Effector memory CD8-positive, alpha-beta T cell (primary cell): ENCODE results near the gene FAM43A.

Experiments
- ATAC-seq: fragments of 150-1000 bp; cut with Tn5 transposase; replicated peaks from 2 replicates; pipeline ENCODE4 v1.10.0; 2021; ENCODE audit warnings: mild to moderate bottlenecking, moderate library complexity
- DNase-seq, 3 experiments: peaks; one replicate each; pipeline ENCODE4 v3.0.0; 2021
- H3K27ac Mint-ChIP-seq, 2 donors: one replicate each; pipeline ENCODE4 v1.8.0; 2022; ENCODE audit warnings: mild to moderate bottlenecking in 2 of 2, mixed read lengths in 2 of 2, moderate library complexity in 2 of 2
- H3K27me3 Mint-ChIP-seq, 2 donors: one replicate each; pipeline ENCODE4 v1.8.0; 2022; ENCODE audit warnings: mixed read lengths in 2 of 2
- H3K36me3 Mint-ChIP-seq: one replicate; pipeline ENCODE4 v1.8.0; 2022; ENCODE audit warnings: mild to moderate bottlenecking, moderate library complexity, mixed read lengths; ENCODE audit not compliant: insufficient read depth
- H3K4me1 Mint-ChIP-seq, 2 donors: one replicate each; pipeline ENCODE4 v1.8.0; 2022; ENCODE audit warnings: low read depth in 2 of 2, mixed read lengths in 2 of 2
- H3K4me3 Mint-ChIP-seq, 2 donors: one replicate each; pipeline ENCODE4 v1.8.0; 2022; ENCODE audit warnings: mild to moderate bottlenecking in 2 of 2, mixed read lengths in 2 of 2, moderate library complexity in 2 of 2
- H3K9me3 Mint-ChIP-seq, 2 donors: one replicate each; pipeline ENCODE4 v1.8.0; 2022; ENCODE audit warnings: mixed read lengths in 2 of 2

FAM43A gene

DNA sequence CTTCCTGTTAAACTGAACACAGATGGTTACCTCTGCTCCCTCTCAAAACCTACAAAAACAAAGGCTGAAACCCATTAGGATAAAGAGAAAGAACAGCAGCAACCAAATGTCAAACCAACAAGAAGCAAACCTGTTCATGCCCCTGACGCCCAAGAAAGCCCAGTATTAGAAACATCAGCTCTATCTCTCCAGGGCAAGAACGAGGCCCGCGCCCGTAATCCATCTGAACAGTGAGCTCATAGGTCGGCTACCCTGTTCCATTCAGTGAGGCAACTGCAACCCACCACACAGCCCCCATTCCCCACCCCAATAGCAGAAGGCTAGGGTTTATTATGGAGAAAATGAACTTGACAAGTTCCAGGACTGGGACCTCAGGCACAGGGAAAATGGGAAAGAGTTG lies 23.7 kb upstream of the FAM43A start:
- H3K36me3 Mint-ChIP-seq: peaks cover 75% of the 10 kb centered on the region
- H3K4me1 Mint-ChIP-seq: peaks cover 0 to 7% of the 10 kb centered on the region in 2 donors
- no peak for DNase-seq
- H3K27me3 Mint-ChIP-seq: no peaks in the 10 kb centered on the region
- ATAC-seq: no peak
- H3K27ac Mint-ChIP-seq: peak overlapping the region in 1 of 2 donors; percentile 41
- no peak overlapping the region for H3K4me3 Mint-ChIP-seq
- H3K9me3 Mint-ChIP-seq: no peaks in the 10 kb centered on the region

DNA sequence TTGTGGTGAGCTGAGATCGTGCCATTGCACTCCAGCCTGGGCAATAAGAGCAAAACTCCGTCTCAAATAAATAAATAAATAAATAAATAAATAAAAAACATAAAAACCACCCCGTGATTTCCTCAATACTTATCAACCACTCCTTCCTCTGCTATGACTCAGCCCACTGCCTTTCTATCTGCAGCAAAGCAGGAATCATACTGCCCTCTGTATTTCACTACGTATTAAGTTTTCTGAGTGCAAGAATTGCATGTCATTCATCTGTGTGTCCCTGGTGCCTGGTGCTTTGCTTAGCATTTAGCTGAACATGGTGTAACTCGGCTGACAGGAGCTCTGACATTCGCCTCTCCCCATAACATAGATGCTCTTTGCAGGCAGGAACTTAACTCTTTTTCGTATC lies 20.8 kb upstream of the FAM43A start:
- no peak for ATAC-seq
- DNase-seq: no peak
- Mint-ChIP-seq H3K9me3 (no peaks in the 10 kb centered on the region), H3K4me3 (no peak overlapping the region), H3K27me3 (no peaks in the 10 kb centered on the region), H3K4me1 (peaks cover 8 to 12% of the 10 kb centered on the region in 2 donors), H3K36me3 (peaks cover 55% of the 10 kb centered on the region), H3K27ac (no peak overlapping the region)

- DNase-seq (no peak), ATAC-seq (no peak)
- Mint-ChIP-seq H3K9me3 (no peaks in the 10 kb centered on the region), H3K4me3 (no peak overlapping the region), H3K27me3 (no peaks in the 10 kb centered on the region), H3K27ac (peak overlapping the region in 1 of 2 donors; percentile 38), H3K36me3 (peaks cover 54% of the 10 kb centered on the region), H3K4me1 (peaks cover 17 to 30% of the 10 kb centered on the region in 2 donors)
Measured at GRCh38 chr3:194667363-194667762, 18.3 kb upstream of the FAM43A start.

- DNase-seq (peak; percentile 25 to 41 (median 31)), ATAC-seq (peak; percentile 30)
- Mint-ChIP-seq H3K4me3 (peak overlapping the region; percentile 99 to 100), H3K27ac (peak overlapping the region; percentile 99), H3K9me3 (no peaks in the 10 kb centered on the region), H3K4me1 (peaks cover 21 to 33% of the 10 kb centered on the region in 2 donors), H3K36me3 (peaks cover 15% of the 10 kb centered on the region), H3K27me3 (peaks cover 1 to 9% of the 10 kb centered on the region in 2 donors)
Measured at GRCh38 chr3:194671511-194671899, 14.2 kb upstream of the FAM43A start.

DNA sequence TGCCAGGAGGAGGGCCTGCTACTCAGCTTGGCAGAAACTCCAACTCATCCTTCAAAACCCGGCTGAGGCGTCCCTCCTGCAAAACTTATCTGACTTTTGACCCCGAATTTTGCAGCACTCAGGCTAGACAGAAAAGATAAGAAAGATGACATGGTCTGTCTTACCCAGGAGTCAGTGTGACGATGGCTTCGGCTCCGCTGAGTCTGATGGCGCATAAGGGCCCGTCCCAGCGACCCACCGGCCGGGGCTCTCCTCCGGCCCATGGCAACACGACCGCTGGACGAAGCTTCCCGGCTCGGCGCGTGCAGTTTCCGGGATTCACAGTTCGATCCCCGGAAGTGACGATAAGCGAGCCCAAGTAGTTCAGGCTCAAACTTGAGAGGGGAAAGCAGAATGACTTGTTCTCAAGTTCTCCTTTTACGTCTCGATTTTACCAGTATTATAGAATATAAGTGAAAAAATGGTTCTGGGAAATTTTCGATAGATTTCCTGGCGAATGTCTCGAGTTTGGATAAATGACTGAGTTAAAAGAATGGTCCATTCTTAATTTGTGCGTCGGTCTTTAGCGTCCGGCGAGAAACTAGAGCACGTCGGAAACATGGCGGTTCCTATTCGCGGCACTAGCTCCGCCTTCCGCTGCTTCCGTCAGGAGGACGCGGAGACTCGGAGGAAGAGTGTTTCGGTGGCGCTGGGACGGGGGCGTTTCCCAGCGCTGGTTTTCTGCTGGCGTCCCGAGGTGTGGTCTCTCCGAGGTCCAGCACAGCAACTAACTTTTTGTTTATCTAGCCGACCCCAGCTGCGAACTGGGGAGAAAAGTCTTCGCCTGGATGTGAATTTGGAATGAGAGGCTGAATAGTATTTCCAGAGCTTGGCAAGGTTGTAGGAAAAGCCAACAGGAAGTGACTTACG lies 13.5 kb upstream of the FAM43A start, which contains the start of gene LSG1:
Gene LSG1 (minus strand): TSS at position 292 of the 909 bp plus-strand sequence. CDS start 29 bp downstream, at position 263.
- ATAC-seq (peak; percentile 94), DNase-seq (peak; percentile 87 to 89 (median 87))
- peaks cover 21 to 32% of the 10 kb centered on the region in 2 donors for H3K4me1 Mint-ChIP-seq
- peaks cover 15% of the 10 kb centered on the region for H3K36me3 Mint-ChIP-seq
- peak within 1 kb of the TSS; percentile 99 to 100 for H3K4me3 Mint-ChIP-seq
- H3K27me3 Mint-ChIP-seq: peaks cover 4 to 9% of the 10 kb centered on the region in 2 donors
- no peaks in the 10 kb centered on the region for H3K9me3 Mint-ChIP-seq
- peak within 1 kb of the TSS; percentile 99 for H3K27ac Mint-ChIP-seq

DNA sequence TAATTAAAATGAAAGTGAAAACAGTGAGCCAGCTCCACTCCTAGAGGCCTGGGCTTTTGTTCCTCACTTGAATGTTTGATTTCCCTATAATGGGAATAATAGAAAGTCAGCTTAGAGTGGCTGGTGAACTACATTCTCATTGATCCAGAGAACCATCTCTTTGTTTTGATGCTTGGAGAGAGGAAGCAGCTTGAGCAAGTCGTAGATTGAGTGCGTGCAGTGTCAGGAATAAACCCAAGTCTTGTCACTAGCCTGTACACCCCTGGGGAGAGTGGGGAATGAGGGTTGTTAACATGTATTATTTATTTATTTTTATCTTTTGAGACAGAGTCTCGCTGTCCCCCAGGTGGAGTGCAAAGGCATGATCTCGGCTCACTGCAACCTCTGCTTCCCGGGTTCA lies 12.8 kb upstream of the FAM43A start:
- peaks cover 4 to 9% of the 10 kb centered on the region in 2 donors for H3K27me3 Mint-ChIP-seq
- no peaks in the 10 kb centered on the region for H3K9me3 Mint-ChIP-seq
- peaks cover 15% of the 10 kb centered on the region for H3K36me3 Mint-ChIP-seq
- peak overlapping the region; percentile 99 to 100 for H3K4me3 Mint-ChIP-seq
- H3K27ac Mint-ChIP-seq: peak overlapping the region; percentile 99
- peaks cover 21 to 28% of the 10 kb centered on the region in 2 donors for H3K4me1 Mint-ChIP-seq
- DNase-seq (no peak), ATAC-seq (no peak)

GRCh38 chr3:194673761-194674160 lies 11.9 kb upstream of the FAM43A start:
- H3K36me3 Mint-ChIP-seq: peaks cover 15% of the 10 kb centered on the region
- DNase-seq (no peak), ATAC-seq (no peak)
- peaks cover 4 to 9% of the 10 kb centered on the region in 2 donors for H3K27me3 Mint-ChIP-seq
- no peaks in the 10 kb centered on the region for H3K9me3 Mint-ChIP-seq
- H3K27ac Mint-ChIP-seq: no peak overlapping the region
- H3K4me1 Mint-ChIP-seq: peaks cover 17 to 23% of the 10 kb centered on the region in 2 donors
- no peak overlapping the region for H3K4me3 Mint-ChIP-seq

- Mint-ChIP-seq H3K27ac (peak overlapping the region in 1 of 2 donors; percentile 18), H3K9me3 (no peaks in the 10 kb centered on the region), H3K4me3 (no peak overlapping the region), H3K4me1 (peaks cover 12 to 18% of the 10 kb centered on the region in 2 donors), H3K36me3 (peaks cover 9% of the 10 kb centered on the region), H3K27me3 (peaks cover 4 to 15% of the 10 kb centered on the region in 2 donors)
- DNase-seq: no peak
- no peak for ATAC-seq
Measured at GRCh38 chr3:194675081-194675640, 10.5 kb upstream of the FAM43A start.

DNA sequence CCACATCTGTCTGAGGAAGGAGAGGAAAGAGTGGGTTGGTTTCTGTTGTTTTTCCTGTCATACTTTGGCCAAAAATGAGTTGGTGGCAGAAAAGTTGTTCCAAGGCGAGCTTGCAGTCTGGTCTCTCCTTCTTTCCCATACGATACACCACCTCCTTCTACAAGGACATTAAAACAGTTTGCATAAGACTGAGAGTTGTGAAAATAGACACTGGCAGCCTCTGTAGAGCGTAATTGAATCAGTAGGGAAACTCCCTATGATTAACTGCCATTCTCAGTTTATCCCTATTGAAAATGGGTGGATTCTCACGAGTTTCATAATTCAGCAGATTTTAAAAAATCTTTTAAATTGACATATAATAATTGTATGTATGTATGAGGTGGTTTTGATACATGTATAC lies 10.0 kb upstream of the FAM43A start:
- peaks cover 4 to 15% of the 10 kb centered on the region in 2 donors for H3K27me3 Mint-ChIP-seq
- DNase-seq: no peak
- peaks cover 12 to 14% of the 10 kb centered on the region in 2 donors for H3K4me1 Mint-ChIP-seq
- no peak overlapping the region for H3K27ac Mint-ChIP-seq
- no peak overlapping the region for H3K4me3 Mint-ChIP-seq
- no peak for ATAC-seq
- peaks cover 7% of the 10 kb centered on the region for H3K36me3 Mint-ChIP-seq
- no peaks in the 10 kb centered on the region for H3K9me3 Mint-ChIP-seq

GRCh38 chr3:194676471-194676870 lies 9.2 kb upstream of the FAM43A start:
- H3K4me3 Mint-ChIP-seq: no peak overlapping the region

GRCh38 chr3:194680888-194681615 lies 4.6 kb upstream of the FAM43A start:
- DNase-seq (no peak), ATAC-seq (no peak)
- Mint-ChIP-seq H3K9me3 (no peaks in the 10 kb centered on the region), H3K36me3 (peaks cover 9% of the 10 kb centered on the region), H3K27me3 (peaks cover 6 to 9% of the 10 kb centered on the region in 2 donors), H3K27ac (no peak overlapping the region), H3K4me1 (peaks cover 14 to 17% of the 10 kb centered on the region in 2 donors), H3K4me3 (no peak overlapping the region)

More at GRCh38 chr3:194676471-194676870, 9.2 kb upstream of the FAM43A start:
- H3K36me3 Mint-ChIP-seq: peaks cover 7% of the 10 kb centered on the region
- DNase-seq (no peak), ATAC-seq (no peak)
- H3K9me3 Mint-ChIP-seq: no peaks in the 10 kb centered on the region
- no peak overlapping the region for H3K27ac Mint-ChIP-seq
- H3K4me1 Mint-ChIP-seq: peaks cover 8 to 10% of the 10 kb centered on the region in 2 donors
- H3K27me3 Mint-ChIP-seq: peaks cover 4 to 15% of the 10 kb centered on the region in 2 donors

- H3K9me3 Mint-ChIP-seq: no peaks in the 10 kb centered on the region
- peak overlapping the region in 1 of 2 donors; percentile 81 for H3K27ac Mint-ChIP-seq
- peaks cover 20% of the 10 kb centered on the region for H3K36me3 Mint-ChIP-seq
- H3K4me3 Mint-ChIP-seq: no peak overlapping the region
- ATAC-seq (no peak), DNase-seq (no peak)
- H3K27me3 Mint-ChIP-seq: peaks cover 5 to 6% of the 10 kb centered on the region in 2 donors
- peaks cover 18 to 22% of the 10 kb centered on the region in 2 donors for H3K4me1 Mint-ChIP-seq
Measured at GRCh38 chr3:194682189-194682693, 3.4 kb upstream of the FAM43A start.
